ENCODE results near the gene TRIM64.
"Not testable (repeated sequence)": the region's sequence is repeated elsewhere in the genome, so short reads cannot be mapped to it uniquely, and the experiment has no call there.

The TRIM64 gene, protein sequence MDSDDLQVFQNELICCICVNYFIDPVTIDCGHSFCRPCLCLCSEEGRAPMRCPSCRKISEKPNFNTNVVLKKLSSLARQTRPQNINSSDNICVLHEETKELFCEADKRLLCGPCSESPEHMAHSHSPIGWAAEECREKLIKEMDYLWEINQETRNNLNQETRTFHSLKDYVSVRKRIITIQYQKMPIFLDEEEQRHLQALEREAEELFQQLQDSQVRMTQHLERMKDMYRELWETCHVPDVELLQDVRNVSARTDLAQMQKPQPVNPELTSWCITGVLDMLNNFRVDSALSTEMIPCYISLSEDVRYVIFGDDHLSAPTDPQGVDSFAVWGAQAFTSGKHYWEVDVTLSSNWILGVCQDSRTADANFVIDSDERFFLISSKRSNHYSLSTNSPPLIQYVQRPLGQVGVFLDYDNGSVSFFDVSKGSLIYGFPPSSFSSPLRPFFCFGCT

DNA sequence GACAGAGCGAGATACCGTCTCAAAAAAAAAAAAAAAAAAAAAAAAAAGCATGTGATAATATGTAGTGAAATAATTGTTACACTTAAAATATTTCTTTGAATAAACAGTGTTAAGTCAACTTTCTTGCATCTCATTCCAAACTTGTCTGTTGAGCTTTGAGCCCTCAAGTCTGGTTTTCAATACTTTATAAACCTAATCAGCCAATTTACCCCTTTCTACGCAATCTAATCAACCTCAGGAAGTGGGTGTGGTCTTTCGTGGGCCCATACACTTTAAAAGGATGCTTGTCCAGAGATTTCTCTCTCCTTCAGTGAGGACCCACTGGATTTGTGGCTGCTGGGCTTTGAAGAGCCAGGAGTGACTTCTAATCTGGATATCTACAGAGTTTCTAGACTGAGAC is at the start of gene TRIM64:
TSS of gene TRIM64 (plus strand) at position 301 of the 400 bp plus-strand sequence. CDS start 2,467 bp downstream, outside the sequence.
- not testable (repeated sequence) for DNase-seq (ENCODE audit: low spot score)

DNA sequence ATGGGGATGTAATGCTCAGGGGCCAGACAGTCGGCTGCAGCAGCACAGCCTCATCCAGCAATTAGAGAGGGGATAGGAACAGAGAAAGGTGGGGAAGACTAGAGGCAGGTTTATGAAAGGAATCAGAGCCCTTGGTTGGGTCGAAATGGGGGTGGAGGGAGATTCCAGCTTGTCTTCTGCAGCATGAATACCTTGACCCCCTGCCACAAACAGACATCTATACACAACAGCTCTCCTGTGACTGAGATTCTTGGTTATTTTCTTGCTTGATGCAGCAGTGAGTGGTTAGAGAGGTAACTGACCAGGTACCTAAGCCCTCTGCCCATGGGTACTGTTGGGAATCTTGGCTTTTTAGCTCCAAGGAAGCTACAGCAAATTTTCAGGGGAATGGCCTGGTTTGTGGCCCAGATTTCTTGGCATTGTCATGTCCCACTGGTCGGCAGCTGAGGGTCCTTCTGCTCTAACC is 43.6 kb upstream of the TRIM64 start, which contains the start of gene TRIM49D1:
TSS of gene TRIM49D1 (minus strand) at position 51 of the 466 bp plus-strand sequence. CDS start 4,535 bp downstream, outside the sequence.
- DNase-seq (ENCODE audit: low spot score) = no peak

DNA sequence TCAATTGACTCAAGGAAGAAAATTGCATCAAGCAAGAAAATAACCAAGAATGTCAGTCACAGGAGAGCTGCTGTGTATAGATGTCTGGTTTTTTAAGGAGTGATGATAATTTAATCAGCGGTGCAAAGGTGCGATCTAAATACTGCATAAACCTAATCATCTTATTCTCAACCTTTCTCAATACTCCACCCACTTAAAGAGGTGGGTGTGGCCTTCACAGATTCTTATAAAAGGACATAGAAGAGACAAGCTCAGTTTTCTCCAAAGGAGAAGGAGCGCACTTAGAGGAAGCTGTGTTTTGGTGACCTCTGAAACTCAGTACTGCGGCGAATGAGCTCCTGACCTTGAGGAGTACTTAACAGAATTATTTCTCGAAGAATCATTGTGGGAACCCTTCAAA is 42.1 kb upstream of the TRIM64 start, which contains the start of gene TRIM49D2:
TSS of gene TRIM49D2 (plus strand) at position 301 of the 400 bp plus-strand sequence. CDS start 2,698 bp downstream, outside the sequence.
- DNase-seq (ENCODE audit: low spot score) = not testable (repeated sequence)

DNA sequence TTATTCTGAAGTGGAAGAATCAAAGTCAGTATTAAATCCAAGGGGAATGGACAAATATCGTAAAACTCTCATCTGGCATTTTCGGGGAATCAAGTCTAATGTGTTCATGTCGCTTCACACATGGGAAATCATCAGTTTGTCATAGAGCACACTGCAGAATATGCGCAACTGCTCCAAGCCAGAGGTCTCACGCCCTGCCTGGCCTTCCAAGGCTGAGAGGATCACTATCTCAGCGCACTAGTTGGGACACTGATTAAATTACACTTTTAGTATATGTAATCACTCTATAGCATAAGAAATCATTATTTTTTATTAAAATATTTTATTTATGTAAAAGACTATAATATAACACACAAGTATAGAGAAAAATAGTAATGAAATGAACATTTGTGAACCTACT is 5.0 kb upstream of the TRIM64 start:
- not testable (repeated sequence) for DNase-seq (ENCODE audit: low spot score)
